ENCODE measurements around the gene NPBWR2.
A peak's percentile ranks its signal among the peaks of the same experiment; 100 is the strongest.
"Not testable (repeated sequence)": the region's sequence is repeated elsewhere in the genome, so short reads cannot be mapped to it uniquely, and the experiment has no call there.

Gene NPBWR2

DNA sequence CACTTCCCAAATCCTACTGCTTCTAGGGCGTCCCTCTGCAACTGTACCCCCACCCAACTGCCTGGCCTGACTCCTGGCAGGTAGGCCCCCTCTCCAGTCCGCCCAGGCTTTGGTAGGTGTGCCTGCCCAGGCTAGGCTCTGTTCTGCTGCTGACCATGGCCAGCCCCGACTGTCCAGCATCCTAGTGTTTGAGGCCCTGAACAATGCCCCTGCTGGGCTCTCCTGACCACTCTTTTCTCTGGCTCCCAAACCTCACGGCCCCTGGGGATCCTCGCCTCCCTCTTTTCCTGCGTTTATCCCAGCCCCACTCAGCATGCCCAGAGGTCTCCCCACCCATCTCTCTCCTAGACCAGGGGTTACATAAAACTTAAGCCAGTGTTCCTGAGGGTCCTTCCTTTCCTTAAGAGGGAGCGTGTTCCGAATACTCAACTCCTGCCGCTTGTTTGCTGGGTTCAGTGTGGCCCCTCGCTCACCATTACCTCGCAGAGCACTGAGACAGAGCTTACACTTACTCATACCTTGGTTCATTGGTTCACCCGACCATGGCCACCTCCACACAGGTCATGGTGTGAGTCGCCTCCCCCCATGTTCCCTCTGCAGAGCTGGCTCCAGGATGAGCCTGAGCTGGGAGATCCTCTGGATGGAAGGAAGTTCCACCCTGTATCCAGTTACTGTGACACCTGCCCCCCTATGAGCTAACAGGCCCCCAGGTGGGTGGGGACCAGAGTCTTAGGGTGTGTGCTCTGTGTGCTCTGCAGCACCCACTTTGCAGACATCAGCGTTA lies 35.8 kb upstream of the NPBWR2 start:
- no peak for DNase-seq

DNA sequence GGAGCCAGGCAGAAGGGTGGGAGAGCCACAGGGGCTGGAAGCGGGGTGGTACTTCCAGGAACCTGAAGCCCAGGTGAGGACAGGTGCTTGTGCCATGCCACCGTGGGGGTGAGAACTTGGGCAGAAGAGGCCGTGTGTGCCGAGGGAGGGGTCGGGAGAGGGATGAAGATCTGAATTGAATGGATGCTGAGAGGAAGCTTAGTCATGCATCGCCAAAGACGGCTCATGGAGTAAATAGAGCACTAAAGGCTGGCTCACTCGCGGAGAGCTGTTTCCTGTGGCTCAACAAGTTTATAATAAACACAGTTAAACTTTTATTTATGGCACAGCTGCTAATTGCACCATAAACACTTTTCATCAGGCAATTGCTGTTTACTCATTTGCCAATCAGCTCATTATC lies 35.2 kb upstream of the NPBWR2 start:
- DNase-seq: no peak

DNA sequence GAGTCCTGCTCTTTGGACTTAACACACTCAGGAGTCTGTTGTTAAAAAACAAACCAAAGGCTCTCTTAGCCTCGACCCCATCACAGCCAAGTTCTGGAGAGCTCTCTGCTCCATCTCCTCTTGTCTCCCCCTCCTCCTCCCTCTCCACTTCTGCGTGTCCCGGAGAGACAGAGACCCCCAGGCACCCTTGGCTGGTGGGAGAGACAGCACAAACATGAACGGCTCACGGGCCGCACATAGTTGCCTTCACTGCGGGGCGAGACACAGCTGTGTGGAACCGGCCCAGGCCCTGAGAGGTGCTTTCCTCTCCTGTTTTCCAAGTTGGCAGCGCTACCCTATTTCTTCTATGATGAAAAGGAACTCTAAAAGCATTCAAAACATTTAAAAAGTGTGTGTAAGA lies 33.6 kb upstream of the NPBWR2 start:
- DNase-seq: no peak

DNA sequence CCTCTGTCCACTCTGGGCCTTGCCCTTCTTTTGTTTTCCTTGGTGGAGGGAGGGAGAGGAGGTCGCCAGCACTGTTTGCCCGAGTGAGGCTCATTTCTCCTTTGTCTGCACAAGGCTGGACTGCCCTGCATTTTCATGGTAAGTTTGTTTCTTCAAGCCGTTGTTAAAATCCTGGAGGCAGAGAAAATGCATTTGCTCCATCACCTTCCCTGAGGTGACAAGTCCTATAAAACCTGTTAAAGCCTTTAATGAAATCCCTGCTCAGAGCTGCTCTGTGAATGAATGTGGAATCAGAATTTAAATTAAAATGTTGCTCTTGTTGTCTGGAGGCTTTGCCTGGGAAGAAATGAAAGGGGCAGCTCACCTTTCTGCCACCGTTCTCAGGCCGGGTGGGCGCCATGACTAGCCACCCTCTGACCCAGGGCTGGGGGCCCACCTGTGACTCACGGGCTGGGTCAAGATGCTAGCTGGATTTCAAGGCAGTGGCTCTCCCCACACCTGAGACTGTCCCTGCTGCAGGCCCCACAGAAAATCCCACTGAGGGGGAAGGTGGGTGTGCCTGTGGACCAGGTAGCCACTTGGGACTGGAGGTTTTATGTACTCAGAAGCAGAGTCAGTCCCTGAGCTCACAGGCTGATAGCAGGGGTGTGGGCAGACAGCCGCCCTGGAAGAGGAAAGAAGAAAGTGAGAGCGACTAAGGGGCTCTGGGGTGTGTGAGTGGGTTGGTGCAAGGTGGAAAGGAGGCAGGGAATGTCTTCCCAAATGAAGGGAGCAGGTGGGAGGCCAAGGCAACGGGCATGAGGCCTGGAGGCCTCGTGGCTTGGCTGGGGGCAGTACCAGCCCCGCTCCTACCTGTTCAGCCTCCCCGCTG lies 32.9 kb upstream of the NPBWR2 start:
- DNase-seq: no peak

DNA sequence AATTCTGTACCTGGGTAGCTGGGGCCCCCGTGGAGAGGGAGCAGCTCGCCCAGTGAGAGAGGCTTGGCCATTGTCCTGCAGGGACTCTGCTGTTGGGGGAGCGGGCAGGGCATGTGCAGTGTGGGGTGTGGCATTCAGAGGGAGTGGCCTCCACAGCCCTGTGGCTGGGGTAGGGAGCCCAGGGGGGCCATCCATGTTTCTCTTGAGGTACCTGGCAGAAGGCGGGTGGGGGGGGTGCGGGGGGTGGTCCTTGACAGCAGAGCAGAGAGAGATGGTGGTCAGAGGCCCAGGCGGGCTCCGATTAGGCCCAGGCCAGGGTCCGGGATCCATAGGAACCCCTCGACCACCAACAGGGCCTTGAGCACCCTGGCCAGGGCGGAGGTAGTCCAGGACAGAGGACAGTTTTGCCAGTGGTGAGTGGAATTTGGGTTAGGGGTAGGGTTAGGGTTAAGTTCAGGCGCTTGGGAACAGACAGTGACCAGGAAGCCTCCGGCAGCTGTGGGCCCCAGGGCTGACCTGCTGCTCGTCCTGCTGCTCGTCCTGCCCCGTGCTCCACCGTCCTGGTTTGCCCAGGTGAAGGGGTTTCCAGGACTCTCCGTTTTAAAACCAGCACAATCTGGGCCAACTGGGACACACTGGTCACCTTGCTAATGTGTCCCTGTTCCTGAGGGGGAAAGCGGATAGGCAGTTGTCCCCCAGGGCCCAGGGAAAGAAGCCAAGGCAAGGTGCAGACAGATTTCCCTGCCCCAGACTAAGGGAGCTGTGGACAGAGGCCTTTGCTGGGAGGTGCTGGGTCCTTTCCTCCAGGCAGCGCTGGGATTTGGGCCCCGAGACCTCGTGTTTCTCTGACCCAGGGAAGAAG lies 32.1 kb upstream of the NPBWR2 start:
- no peak for DNase-seq

DNA sequence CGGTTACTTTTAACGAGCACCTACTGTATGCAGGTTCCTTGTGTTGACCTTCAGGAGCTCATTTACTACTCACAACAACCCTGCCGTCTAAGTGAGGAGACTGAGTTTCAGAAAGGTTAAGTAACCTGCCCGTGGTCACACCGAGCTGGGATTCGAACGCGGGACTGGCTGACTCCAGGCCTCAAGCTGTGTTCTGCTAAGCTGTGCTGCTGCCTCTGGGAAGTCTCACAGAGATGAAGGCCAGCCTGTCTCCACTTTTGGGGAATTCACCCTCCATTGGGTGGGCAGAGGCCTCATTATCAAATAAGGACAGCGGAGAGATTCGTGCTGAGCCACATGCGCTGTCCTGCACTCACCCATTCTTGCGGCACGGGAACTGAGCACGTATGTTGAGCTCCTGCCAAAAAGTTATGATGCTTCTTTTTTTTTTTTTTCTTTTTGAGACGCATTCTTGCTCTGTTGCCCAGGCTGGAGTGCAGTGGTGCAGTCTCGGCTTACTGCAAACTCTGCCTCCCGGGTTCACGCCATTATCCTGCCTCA lies 31.0 kb upstream of the NPBWR2 start:
- no peak for DNase-seq

DNA sequence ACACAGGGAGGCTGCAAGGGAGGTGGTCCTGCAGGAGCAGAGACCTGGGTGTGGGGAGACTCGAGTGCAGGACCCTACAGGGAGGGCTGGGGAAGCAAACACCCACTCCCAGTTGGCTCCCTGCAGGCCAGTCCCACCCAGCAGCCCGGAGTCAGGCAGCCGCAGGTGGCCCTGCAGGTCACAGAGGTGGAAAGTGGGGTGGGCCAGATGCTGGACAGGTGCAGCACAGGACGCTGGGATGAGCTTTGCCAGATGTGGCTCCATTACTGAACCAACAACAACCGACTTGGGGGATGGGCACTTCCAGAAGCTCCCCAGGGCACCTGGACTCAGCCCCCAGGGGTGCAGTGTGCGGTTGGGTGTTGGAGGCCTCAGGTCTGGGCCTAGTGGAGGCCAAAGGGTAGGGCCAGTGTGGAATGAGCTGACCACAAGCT lies 30.2 kb upstream of the NPBWR2 start:
- no peak for DNase-seq

DNA sequence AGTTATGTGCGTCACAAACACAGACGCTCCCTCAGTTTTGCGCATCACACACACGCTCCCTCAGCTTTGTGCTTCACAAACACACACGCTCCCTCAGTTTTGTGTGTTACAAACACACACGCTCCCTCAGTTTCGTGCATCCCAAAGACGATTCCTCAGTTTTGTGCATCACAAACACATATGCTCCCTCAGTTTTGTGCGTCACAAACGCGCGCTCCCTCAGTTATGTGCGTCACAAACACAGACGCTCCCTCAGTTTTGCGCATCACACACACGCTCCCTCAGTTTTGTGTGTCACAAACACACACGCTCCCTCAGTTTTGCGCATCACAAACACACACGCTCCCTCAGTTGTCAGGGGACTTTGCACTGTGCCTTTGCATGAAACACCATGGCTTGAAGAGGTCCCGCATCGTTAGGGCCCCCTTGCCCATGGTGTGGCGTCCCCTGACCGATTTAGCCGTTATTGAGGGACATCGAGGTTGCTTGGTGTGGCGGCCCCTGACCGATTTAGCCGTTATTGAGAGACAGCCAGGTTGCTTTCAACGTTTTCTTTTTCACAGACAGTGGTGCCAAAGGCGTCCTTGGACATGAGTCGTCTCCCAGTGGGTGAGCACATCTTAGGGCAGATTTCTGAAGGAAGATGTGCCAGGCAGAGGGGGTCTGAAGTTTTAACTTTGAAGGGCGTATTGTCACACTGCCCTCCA lies 28.8 kb upstream of the NPBWR2 start:
- no peak for DNase-seq

DNA sequence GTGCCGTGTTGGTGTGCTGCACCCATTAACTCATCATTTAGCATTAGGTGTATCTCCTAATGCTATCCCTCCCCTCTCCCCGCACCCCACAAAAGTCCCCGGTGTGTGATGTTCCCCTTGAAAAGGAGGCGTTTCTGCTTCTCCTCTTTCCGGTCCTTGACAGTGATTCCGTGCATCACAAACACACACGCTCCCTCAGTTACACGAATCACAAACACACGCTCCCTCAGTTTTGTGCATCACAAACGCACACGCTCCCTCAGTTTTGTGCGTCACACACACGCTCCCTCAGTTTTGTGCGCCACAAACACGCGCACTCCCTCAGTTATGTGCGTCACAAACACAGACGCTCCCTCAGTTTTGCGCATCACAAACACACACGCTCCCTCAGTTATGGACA lies 27.4 kb upstream of the NPBWR2 start:
- DNase-seq: not testable (repeated sequence)

DNA sequence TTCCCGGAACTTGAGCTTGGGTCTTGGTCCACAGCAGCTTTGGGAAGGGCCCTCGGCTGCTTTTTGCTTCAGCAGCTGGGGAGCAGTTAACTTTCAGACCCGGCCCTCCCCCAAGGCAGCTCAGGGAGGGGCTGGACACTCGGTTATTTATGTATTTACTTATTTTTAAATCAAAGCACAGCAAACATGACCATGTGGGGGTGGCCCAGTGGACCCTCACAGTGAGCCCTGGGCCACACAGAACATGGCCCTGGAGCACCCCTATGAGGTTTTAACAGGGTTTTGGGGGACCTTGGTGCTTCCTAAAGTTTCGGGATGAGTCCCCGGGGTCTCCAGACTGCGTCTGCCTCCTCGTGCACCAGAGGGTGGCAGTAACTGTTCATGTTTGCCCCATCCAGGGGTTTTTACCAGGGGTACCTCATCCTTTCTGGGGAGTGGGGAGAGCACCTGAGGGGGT lies 26.6 kb upstream of the NPBWR2 start:
- no peak for DNase-seq

DNA sequence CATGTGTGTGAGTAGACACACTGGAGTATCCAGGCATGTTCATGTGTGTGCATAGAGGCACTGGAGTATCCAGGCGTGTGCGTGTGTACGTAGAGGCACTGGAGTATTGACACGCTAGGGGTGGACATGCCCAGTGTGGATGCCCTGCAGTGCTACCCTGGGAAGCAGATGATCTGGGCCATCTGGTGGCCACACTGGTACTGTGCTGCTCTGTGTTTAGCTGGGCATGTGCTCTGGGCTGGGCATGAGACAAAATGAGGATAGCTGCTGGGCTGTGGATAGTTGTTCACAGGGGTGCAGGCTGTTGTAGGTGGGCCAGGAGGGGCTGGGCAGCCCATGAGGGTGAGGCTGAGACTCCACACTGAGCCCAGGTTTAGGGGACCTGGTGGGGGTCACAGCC lies 24.0 kb upstream of the NPBWR2 start:
- DNase-seq: peak; percentile 29

DNA sequence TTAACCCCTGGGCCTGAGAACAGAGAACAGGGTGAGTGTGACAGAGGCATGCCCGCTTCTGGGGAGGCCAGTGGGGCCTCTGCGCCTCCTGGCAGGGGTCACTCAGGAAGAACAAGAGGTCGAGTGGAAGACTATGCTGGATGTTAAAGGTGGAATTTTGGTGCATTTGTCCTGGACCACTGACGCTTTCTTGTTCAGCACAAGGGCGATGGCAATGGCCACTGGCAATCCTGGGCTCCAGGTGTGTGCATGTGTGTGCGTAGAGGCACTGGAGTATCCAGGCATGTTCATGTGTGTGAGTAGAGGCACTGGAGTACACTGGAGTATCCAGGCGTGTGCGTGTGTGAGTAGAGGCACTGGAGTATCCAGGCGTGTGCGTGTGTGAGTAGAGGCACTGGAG lies 23.5 kb upstream of the NPBWR2 start:
- no peak for DNase-seq

DNA sequence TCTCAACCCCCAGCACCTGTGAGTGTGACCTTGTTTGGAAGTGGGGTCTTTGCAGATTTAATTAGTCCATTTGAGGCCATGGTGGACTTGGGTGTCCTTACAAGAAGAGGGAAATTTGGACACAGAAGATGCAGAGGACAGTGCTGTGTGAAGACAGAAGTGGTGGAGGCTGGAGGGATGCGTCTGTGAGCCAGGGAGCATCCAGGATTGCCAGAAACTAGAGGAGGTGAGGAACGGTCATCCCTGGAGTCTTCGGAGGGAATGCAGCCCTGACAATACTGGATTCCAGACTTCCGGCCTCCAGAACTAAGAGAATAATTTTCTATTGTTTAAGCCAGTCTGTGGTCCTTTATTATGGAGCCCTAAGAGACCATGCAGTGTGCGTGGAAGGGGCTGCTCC lies 22.9 kb upstream of the NPBWR2 start:
- no peak for DNase-seq

DNA sequence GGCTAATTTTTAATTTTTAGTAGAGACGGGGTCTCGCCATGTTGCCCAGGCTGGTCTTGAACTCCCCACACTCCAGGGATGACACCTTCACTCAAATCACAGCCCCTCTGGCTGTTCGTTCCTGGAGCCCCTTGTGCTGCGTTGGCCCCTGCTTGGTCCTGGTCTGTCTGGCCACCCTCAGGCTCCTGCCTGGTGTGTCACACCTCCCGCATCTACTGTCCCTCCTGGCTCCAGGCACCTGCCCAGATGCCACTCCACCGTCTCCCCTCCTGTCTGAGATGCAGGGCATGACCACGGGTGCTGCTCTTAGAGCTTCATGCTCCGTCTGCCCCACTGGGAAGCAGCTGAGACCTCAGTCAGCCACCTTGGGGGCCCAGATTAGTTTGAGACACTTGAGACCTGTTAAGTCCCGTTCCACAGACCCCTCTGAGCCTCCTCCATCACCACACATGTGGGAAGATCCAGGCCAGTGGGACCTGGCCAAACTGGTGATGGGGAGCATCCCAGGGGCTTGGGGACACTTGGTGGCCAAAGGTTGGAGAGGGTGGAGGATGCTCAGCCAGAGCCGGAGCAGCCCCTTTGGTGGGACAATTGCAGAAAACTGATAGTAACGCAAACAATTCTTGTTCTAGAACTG lies 21.9 kb upstream of the NPBWR2 start:
- no peak for DNase-seq

DNA sequence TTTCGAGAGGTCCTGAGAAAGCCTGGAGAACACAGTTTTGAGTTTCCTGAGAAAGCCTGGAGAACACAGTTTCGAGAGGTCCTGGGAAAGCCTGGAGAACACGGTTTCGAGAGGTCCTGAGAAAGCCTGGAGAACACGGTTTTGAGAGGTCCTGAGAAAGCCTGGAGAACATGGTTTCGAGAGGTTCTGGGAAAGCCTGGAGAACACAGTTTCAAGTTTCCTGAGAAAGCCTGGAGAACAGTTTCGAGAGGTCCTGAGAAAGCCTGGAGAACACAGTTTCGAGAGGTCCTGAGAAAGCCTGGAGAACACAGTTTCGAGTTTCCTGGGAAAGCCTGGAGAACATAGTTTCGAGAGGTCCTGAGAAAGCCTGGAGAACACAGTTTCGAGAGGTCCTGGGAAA lies 16.2 kb upstream of the NPBWR2 start:
- DNase-seq: not testable (repeated sequence)

DNA sequence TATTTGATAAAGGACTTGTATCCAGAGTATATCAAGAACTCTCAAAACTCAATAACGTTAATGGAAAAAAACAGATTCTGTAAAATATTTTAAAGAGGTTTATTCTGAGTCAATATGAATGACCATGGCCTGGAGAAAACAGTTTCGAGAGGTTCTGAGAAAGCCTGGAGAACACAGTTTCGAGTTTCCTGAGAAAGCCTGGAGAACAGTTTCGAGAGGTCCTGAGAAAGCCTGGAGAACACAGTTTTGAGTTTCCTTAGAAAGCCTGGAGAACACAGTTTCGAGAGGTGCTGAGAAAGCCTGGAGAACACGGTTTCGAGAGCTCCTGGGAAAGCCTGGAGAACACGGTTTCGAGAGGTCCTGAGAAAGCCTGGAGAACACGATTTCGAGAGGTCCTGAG lies 15.6 kb upstream of the NPBWR2 start:
- not testable (repeated sequence) for DNase-seq

DNA sequence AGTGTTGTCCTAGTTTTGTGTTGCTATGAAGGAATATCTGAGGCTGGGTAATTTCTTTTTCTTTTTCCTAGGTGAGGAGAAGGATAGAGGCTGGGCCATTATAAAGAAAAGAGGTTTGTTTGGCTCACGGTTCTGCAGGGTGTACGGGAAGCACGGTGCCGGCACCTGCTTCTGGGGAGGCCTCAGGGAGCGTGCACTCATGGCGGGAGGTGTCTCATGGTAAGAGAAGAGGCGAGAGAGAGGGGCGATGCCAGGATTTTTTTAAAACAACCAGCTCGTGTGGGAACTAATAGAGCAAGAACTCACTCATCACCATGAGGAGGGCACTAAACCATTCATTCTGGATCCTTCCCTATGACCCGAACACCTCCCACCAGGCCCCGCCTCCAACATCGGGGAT lies 14.2 kb upstream of the NPBWR2 start:
- DNase-seq: no peak

DNA sequence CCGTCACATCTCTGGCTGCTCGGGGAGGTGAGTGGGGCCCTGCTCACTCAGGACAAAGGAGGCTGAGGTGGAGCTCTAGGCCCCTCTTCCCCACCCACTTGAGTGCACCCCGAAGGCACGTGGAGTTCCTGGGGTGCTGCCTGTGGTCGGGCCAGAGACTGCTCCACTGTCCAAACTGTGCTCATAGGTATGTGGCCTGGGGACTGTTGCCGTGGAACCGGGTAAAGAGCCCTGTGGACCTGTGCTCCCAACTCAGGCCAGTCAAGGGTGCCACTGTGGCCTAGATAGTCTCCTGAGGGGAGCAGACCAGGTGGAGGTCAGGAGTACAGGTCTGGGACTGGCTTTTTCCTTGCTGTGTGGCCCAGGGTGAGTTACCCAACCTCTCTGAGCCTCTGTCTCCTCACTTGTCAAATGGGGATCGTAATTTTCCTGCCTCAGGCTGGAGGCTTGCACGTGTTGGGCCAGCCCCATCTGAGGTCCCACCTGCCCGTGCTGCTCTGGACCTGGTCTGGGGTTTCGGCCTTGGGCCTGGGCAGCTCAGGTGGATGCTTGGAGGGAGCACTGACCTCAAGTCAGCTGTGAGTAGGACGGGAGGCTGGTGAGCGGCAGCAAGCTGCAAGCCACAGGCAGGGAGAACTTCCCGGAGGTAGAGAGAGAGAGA lies 12.4 kb upstream of the NPBWR2 start:
- DNase-seq: no peak

DNA sequence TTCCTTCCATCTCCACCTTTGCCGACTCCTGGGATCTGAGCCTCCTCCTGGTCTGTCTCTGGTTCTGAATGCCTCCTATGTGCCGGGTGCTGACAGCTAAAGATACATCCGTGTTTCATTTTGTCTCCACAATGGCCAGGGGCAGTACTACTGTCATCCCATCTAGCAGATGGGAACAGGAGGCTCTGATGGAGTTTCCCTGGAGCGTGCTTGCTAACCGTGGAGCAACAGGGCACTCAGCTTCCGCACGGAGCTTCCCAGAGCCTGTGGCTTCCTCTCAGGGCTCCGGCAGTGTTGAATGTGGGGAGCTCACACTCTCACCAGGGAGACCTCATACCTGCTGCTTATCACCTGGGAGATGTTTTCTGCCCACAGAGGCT lies 11.9 kb upstream of the NPBWR2 start:
- DNase-seq: no peak

DNA sequence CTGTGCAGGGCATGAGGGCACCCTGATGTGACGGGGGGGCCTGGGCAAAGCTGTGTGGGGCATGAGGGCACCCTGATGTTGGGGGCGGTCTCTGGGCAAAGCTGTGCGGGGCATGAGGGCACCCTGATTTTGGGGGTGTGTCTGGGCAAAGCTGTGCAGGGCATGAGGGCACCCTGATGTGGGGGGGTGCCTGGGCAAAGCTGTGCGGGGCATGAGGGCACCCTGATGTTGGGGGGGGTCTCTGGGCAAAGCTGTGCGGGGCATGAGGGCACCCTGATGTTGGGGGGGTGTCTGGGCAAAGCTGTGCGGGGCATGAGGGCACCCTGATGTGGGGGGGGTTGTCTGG lies 10.0 kb upstream of the NPBWR2 start:
- DNase-seq: not testable (repeated sequence)

Measured in EL (cell line).